Activated CD8-positive, alpha-beta memory T cell treated with anti-CD3 and anti-CD28 coated beads, Interleukin-2, amount 50 U/mL, for 24 hours (primary cell): Measurements from ENCODE around the gene RHD.
"Not testable (repeated sequence)": the region's sequence is repeated elsewhere in the genome, so short reads cannot be mapped to it uniquely, and the experiment has no call there.

Experiments used
- DNase-seq: peaks from one replicate; pipeline ENCODE4 v3.0.0-alpha.2; 2020; ENCODE audit errors: extremely low read depth

RHD gene

GRCh38 chr1:25308168-25308567 lies 35.9 kb downstream of the RHD start:
- not testable (repeated sequence) for DNase-seq

- DNase-seq, result not testable (repeated sequence)
Observed at GRCh38 chr1:25309085-25309484, 36.8 kb downstream of the RHD start.

- DNase-seq, result not testable (repeated sequence)
Observed at GRCh38 chr1:25309486-25309885, 37.2 kb downstream of the RHD start.

GRCh38 chr1:25312806-25313470 lies 40.6 kb downstream of the RHD start:
- not testable (repeated sequence) for DNase-seq

GRCh38 chr1:25320314-25320938 lies 48.1 kb downstream of the RHD start:
- DNase-seq, result not testable (repeated sequence)

GRCh38 chr1:25322127-25322526 lies 49.8 kb downstream of the RHD start:
- not testable (repeated sequence) for DNase-seq

GRCh38 chr1:25324407-25324806 lies 52.1 kb downstream of the RHD start:
- DNase-seq, result not testable (repeated sequence)

GRCh38 chr1:25327864-25328790 lies 55.8 kb downstream of the RHD start:
- DNase-seq, result not testable (repeated sequence)

GRCh38 chr1:25328791-25329185 lies 56.5 kb downstream of the RHD start:
- DNase-seq, result not testable (repeated sequence)

GRCh38 chr1:25329336-25329735 lies 57.0 kb downstream of the RHD start:
- DNase-seq, result not testable (repeated sequence)

GRCh38 chr1:25329950-25330349 lies 57.6 kb downstream of the RHD start:
- not testable (repeated sequence) for DNase-seq

- not testable (repeated sequence) for DNase-seq
Observed at GRCh38 chr1:25336922-25337354, 64.6 kb downstream of the RHD start.

GRCh38 chr1:25337483-25338187 lies 65.3 kb downstream of the RHD start:
- DNase-seq, result not testable (repeated sequence)

GRCh38 chr1:25338188-25338981 lies 66.1 kb downstream of the RHD start, which contains the start of gene TMEM50A:
TMEM50A (plus strand) TSS chr1:25338334; CDS start chr1:25340487, 2,153 bp downstream.
- DNase-seq, result peak; percentile 77

GRCh38 chr1:25338986-25339385 lies 66.7 kb downstream of the RHD start:
- DNase-seq, result no peak

- DNase-seq, result no peak
Observed at GRCh38 chr1:25341746-25342145, 69.4 kb downstream of the RHD start.

GRCh38 chr1:25342846-25343245 lies 70.5 kb downstream of the RHD start:
- no peak for DNase-seq

GRCh38 chr1:25343872-25344271 lies 71.6 kb downstream of the RHD start:
- no peak for DNase-seq

GRCh38 chr1:25347556-25347955 lies 75.2 kb downstream of the RHD start:
- DNase-seq, result no peak

- DNase-seq, result no peak
Observed at GRCh38 chr1:25349606-25350005, 77.3 kb downstream of the RHD start.
